Testis (tissue), 2 donors: ENCODE results near the gene SORCS3.

Experiments
- POLR2A ChIP-seq: fragments of 450-650 bp; IDR thresholded peaks from one replicate; pipeline ENCODE4 v1.6.1; 2017; ENCODE audit warnings: antibody characterized with exemption, mild to moderate bottlenecking, moderate library complexity
- TF ChIP-seq, protein P1 (sequence below), 3 experiments: fragments of 450-650 bp in 2 of 3; fragments of 200-600 bp in 1 of 3; sonication (generic) in 1 of 3; IDR thresholded peaks; one replicate each; pipeline ENCODE4 v1.5.1; 2016 to 2019; ENCODE audit warnings: antibody characterized with exemption in 3 of 3, mild to moderate bottlenecking in 2 of 3, moderate library complexity in 1 of 3

DNA sequence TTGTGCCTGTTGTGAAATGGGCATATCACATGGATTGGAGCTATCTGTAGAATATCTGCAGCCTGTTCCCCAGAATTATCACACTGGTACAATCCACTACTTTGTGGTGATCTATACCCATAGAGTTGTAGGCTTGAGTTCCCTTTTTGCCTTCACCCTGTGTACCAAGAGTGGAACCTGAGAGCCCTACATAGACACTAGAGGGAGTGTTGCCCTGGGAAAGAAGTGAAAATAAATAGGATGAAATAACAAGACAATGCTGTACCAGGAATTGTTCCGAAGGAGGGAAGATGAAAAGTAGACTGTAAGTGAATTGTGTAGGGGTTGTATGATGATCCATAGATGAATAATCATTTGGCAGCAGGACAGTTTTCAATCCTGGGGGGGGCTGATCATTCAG lies 9.0 kb downstream of the SORCS3 start:
- TF ChIP-seq, protein P1, sequence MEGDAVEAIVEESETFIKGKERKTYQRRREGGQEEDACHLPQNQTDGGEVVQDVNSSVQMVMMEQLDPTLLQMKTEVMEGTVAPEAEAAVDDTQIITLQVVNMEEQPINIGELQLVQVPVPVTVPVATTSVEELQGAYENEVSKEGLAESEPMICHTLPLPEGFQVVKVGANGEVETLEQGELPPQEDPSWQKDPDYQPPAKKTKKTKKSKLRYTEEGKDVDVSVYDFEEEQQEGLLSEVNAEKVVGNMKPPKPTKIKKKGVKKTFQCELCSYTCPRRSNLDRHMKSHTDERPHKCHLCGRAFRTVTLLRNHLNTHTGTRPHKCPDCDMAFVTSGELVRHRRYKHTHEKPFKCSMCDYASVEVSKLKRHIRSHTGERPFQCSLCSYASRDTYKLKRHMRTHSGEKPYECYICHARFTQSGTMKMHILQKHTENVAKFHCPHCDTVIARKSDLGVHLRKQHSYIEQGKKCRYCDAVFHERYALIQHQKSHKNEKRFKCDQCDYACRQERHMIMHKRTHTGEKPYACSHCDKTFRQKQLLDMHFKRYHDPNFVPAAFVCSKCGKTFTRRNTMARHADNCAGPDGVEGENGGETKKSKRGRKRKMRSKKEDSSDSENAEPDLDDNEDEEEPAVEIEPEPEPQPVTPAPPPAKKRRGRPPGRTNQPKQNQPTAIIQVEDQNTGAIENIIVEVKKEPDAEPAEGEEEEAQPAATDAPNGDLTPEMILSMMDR (IDR thresholded peaks at IDR 0.05), result peak in 2 of 3 experiments; percentile 9 to 15
- TF ChIP-seq POLR2A, result no peak
